ENCODE results near the gene BSG.
"Not testable (repeated sequence)": the region's sequence is repeated elsewhere in the genome, so short reads cannot be mapped to it uniquely, and the experiment has no call there.

BSG gene

DNA sequence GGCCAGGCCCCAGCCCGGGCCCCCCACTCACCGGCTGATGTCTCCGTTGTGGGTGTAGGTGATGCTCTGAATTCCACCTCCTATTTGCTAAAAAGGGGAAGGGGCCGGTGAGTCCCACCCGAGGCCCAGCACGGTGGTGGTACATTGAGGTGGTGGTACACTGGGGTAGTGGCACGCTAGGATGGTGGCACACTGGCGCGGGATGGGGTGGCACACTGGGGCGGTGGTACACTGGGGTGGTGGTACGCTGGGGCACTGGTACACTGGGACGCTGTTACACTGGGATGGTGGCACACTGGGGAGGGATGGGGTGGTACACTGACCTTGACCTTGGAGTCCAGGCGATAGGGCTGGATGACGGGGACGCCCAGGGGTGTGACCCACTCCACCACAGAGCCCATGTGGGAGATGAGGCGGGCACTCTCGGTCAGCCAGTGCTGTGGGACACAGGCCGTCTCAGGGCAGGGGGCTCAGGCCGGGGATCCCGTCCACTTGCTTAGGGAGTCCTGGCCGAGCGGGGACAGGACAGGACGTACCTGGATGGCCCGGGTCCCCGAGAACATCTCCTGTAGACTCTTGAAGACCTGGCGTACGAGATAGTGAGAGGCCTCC lies 46.4 kb downstream of the BSG start:
- TF ChIP-seq ZNF274 (IDR thresholded peaks at IDR 0.05; ENCODE audit: low read depth, low read length): no peak

DNA sequence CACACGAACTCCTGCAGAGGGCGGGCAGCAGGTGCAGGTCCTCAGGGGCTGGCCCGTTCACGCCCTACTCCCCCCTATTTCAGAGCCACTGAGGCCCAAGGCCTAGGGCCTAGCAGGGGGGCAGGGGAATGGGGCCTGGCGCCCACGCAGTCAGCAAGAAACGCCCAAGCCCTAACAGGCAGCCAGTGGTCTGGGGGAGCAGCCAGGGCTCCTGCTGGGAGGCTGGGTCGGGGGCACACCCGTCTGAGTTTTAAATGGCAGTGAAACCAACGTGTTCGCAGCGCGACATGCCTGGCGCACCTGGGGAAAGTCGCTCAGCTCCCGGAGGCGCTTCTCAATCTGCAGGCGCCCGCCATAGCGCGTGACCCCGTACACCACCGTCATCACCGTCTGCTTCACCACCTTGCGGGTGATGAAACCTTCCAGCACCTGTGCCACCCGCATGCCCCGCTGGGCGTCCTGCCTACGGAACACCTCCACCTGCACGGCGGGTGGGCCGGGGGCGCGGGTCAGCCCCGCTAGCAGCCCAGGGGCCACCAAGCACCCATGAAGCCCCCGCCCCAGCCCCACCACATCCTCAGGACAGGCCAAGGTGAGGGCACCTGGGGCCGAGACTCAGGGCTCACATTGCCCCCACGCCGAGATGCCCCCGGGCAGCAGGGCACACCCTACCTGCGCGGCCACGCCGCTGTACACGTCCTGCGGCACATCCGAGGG lies 47.0 kb downstream of the BSG start:
- H3K4me3 ChIP-seq (ENCODE audit: low read length): no peak overlapping the region
- no peak for TF ChIP-seq ZNF274 (IDR thresholded peaks at IDR 0.05; ENCODE audit: low read depth, low read length)

More for the DNA sequence above, 46.4 kb downstream of the BSG start:
- H3K4me3 ChIP-seq (ENCODE audit: low read length): no peak overlapping the region

DNA sequence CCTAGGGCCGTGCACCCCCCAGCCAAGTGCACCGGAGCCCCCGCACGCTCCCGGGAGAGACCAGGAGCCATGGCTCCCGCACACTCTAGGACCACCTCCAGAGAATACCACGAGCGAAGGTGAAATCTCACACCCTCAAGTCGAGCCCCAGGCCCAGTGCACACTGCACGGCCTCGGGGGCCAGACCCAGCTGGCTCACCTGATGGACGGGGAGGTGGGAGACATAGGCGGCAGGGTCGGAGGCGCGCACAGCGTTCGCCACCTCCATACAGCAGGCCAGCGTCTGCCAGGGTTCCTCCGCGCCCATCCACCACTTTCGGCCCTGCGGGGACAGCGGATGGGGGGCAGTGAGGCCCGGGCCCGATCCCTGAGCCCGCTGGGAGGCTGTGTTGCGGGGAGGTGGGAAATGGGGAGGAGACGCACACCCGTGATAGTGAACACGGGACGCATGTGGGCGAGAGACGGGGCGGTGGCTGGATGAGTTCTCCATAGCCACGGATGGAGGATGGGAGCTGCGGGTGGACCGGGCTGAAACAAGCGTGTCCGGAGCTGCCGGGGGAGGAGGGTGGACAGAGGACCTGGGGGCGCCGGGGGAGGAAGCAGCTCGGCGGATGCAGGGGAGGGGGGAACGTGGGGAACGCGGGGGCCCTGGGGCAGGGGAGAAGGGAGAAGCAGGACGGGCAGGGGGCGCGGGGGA lies 47.9 kb downstream of the BSG start:
- no peak for TF ChIP-seq ZNF274 (IDR thresholded peaks at IDR 0.05; ENCODE audit: low read depth, low read length)
- H3K4me3 ChIP-seq (ENCODE audit: low read length): no peak overlapping the region

DNA sequence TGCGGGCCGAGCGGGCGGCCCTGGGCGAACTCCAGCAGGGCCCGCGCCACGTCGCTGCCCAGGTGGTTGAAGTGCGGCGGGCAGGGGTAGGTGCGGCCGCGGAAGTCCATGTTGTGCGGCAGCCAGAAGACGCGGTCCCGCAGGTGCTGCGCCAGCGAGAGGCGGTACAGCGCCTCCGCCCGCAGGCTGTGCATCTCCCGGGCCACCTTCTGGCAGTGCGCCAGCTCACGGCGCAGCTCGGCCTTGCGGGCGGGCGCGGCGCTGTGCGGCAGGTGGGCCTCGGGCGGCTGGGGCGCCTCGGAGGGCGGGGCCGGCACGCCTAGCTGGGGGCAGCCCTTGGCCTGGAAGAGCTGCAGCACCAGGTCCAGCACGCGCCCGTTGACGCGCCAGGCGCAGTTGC lies 48.8 kb downstream of the BSG start:
- not testable (repeated sequence) for H3K4me3 ChIP-seq (ENCODE audit: low read length)

DNA sequence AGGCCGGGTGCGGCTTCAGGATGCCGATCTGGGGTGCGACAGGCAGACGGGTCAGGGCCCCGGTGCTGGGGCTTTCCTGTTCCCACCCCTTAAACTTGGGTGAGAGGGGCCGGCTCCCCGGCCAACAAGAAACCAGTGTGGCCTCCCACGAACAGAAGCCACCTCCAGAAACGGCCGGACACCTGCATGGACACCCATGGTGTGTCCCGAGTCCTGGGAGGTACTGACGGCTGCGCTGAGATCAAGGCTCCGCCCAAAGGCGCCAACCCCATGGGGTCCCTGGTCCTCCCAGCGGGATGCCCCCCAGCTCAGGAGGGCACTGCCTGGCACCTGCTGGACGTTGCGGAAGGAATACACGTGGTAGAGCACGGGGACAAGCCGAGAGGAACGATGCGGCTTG lies 49.4 kb downstream of the BSG start:
- H3K4me3 ChIP-seq (ENCODE audit: low read length): no peak overlapping the region
- no peak for TF ChIP-seq ZNF274 (IDR thresholded peaks at IDR 0.05; ENCODE audit: low read depth, low read length)

DNA sequence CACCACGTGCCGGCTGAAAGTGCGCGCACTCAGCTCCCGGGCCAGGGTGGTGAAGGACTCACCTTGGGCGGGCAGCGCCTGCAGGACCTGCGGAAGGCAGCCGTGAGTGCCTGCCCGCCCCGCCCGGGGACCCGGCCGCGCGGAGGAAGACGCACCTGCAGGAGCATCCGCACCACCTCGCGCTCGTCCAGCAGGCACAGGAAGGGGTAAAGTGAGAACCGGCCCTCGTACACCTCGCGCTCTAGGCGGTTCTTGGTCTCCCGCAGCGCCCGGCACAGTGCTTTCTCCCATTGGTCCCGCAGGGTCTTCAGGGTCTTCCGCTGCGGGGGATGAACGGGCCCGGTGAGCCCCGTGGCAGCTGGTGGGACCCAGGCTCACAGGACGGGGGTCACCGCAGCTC lies 50.3 kb downstream of the BSG start:
- TF ChIP-seq ZNF274 (IDR thresholded peaks at IDR 0.05; ENCODE audit: low read depth, low read length): no peak
- H3K4me3 ChIP-seq (ENCODE audit: low read length): no peak overlapping the region

DNA sequence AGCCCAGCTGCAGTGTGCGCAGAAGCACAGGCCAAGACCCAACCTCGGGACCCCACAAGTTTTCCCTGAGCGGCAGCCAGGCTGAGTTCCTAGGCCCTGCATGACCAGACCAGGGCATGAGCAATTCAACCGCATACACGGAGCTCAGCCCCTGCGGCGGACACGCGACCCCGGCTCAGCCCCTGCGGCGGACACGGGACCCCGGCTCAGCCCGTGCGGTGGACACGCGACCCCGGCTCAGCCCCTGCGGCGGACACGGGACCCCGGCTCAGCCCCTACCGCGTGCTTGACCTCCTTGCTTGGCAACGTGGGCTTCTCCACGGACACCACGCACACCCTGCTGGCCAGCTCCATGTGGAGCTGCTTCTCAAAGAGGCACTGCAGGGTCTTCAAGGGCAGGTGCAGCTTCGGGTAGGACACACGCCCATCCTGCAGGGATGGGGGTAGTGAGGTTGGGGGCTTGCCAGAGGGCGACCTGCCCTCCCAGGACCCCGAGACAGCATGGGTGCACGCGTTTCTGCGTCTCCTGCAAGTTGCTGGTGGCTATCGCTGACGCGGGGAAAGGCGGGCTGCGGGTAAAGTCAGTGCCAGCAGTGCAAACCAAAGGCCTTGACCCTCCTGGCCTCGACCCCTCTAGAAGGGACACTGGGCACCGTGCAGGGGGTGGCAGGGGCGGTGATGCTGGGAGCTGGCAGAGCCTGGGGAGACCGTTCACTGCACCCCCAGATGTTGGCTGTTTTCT lies 51.0 kb downstream of the BSG start:
- no peak for TF ChIP-seq ZNF274 (IDR thresholded peaks at IDR 0.05; ENCODE audit: low read depth, low read length)
- H3K4me3 ChIP-seq (ENCODE audit: low read length): no peak overlapping the region

DNA sequence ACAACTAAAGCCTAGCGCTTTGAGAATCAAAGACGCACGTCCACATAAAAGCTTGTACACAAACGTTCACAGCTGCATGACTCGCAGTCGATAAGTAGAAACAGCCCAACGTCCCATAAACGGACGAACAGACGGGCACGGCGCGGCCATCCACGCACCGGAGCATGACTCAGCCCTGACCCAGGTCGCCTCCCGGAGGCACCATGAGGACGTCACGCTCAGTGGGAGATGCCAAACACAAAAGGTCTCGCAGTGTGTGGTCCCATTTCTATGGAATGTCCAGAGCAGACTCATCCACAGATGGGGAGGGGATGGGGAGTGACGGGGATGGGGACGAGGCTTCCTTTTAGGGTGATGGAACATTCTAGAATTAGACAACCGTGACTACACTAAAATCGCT lies 51.6 kb downstream of the BSG start:
- no peak overlapping the region for H3K4me3 ChIP-seq (ENCODE audit: low read length)
- TF ChIP-seq ZNF274 (IDR thresholded peaks at IDR 0.05; ENCODE audit: low read depth, low read length): no peak

DNA sequence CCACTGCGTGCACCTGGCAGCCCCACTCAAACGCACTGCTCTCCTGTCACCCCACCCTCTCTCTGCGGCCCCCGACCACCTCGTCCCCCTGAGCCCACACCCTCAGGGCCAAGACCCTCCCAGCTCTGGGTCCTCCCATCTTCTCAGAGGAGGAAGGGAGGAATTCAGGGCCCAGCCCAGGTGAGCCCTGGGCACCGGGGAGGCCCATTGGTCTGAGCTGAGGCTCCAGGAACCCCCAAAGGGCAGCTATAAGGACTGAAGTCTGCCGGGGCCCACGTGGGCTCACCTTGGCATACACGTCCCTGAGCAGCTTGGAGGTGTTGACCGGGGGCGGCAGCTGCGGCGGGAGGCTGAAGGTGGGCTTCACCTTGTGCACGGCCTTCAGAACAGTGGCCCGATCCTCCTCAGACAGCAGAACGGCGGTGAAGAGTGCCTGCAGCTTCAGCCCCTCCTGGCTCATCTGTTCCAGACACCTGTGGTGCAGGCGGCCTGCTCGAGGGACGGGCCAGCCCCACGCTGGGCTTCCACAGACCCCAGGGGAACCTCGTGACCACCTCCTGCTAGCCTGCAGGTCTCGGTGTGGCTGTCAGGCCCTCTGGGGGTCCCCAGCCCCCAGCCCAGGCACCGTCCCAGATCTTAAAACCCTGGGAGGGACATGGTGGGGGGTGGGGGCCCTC lies 52.2 kb downstream of the BSG start:
- H3K4me3 ChIP-seq (ENCODE audit: low read length): no peak overlapping the region
- TF ChIP-seq ZNF274 (IDR thresholded peaks at IDR 0.05; ENCODE audit: low read depth, low read length): no peak

DNA sequence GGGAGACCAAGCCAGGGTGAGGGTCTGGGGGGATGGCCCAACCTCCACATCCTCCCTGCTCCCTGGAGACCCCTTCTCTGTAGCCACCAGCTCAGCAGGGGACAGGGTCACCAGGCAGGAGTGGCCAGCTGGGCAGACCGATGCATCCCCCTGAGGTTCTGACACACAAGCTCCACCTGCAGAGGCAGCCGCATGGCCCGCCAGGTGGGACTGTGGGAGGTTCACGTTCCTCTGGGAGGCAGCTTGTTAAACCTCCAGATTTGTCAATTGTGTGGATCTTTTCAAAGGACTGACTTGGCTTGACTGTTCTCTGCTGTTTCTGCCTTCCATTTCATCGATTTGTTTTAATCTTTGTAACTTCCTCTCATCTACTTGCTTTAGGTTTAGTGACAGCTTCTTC lies 52.9 kb downstream of the BSG start:
- TF ChIP-seq ZNF274 (IDR thresholded peaks at IDR 0.05; ENCODE audit: low read depth, low read length): no peak

DNA sequence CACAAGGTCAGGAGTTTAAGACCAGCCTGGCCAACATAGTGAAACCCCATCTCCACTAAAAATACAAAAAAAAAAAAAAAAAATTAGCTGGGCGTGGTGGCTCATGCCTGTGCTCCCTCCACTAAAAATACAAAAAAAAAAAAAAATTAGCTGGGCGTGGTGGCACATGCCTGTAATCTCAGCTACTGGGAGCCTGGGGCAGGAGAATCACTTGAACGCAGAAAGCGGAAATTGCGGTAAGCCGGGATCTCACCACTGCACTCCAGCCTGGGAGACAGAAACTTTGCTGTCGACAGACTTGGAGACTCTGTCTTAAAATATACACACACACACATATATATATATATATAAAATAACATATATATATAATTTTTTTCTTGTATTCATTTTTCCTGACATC lies 54.2 kb downstream of the BSG start:
- H3K4me3 ChIP-seq (ENCODE audit: low read length): not testable (repeated sequence)

More for the DNA sequence above, 52.9 kb downstream of the BSG start:
- H3K4me3 ChIP-seq (ENCODE audit: low read length): no peak overlapping the region

DNA sequence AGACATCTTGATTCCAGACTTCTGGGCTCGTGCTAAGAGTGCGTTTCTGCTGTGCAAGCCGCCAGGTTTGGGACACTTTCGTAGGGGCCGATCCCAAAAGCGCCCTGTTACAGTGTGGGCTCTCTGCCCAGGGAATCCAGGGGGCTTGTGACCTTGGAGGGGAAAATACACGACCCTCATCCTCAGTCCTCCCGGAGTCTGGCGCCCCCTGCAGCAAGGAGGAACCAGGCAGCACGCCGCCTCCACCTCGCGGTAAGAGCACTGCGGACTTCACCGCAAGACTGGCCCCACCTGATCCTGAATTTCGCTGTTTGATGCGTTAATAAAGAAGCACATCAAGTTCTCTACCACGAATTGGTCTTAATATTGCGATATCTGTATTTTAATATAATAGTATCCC lies 55.8 kb downstream of the BSG start:
- TF ChIP-seq ZNF274 (IDR thresholded peaks at IDR 0.05; ENCODE audit: low read depth, low read length): no peak
- H3K4me3 ChIP-seq (ENCODE audit: low read length): no peak overlapping the region

DNA sequence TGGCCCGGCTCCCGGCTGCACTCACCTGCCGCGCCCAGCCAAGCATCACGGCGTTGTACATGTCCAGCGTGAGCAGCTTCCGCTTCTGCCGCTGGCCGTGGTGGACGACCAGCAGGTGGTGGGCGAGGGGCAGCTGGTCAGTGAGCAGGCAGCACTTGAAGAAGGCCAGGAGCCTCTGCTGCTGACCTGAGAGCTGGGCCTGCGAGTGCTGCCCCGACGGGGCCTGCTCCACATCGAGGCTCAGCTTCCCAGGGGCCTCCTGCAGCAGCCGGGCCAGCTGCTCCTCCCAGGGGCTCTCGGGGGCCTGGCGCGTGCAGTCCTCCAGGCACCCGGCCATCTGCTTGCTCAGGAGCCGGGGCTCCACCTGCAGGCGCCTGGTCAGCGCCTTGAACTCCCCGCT lies 57.1 kb downstream of the BSG start:
- H3K4me3 ChIP-seq (ENCODE audit: low read length): not testable (repeated sequence)

DNA sequence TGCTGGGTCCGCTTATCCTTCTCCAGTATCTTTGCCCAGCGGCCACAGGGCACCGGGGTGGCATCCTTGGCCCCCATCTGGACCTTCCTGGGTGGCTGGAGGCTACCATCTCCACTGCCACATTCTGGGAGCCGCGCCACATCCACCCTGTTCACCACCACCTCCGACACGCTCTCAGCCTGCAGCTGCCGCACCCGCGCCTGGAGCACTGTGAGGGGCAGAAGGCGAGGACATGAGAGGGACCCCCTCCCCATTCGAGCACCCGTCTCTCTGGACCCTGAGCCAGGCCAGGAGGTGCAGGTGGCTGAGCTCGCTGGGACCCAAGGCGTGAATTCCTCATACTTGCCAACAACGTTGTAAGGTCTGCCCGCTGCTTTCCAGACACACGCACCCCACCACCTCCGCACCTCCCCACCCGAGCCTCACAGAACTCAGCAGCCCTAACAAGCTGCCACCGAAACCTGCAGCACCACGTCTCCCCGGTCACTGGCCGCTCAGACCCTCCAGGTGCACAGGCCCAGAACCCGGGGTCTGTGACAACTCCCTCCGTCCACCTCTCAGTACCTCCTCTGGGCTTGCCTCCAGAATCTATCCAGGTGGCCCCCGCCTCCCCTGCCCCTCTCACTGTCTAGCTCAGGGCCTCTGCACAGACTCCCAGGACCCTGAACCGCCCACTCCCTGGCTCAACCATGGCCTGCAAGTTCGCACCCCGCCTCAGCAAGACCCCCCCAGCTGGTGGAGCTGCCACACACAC lies 57.7 kb downstream of the BSG start:
- no peak overlapping the region for H3K4me3 ChIP-seq (ENCODE audit: low read length)
- TF ChIP-seq ZNF274 (IDR thresholded peaks at IDR 0.05; ENCODE audit: low read depth, low read length): no peak
